ENCODE data around the gene SOSTDC1.
"Not testable (repeated sequence)": the region's sequence is repeated elsewhere in the genome, so short reads cannot be mapped to it uniquely, and the experiment has no call there.

Gene SOSTDC1

GRCh38 chr7:16465469-16466361, at the start of gene SOSTDC1:
TSS of gene SOSTDC1 (minus strand) at chr7:16465738. CDS start at chr7:16465668, 70 bp downstream.
- DNase-seq = no peak

GRCh38 chr7:16514729-16515128, 49.2 kb upstream of the SOSTDC1 start:
- DNase-seq = no peak

- no peak for DNase-seq
Observed at GRCh38 chr7:16514271-16514670, 48.7 kb upstream of the SOSTDC1 start.

- DNase-seq = no peak
Observed at GRCh38 chr7:16512097-16512496, 46.6 kb upstream of the SOSTDC1 start.

- no peak for DNase-seq
Observed at GRCh38 chr7:16511314-16511713, 45.8 kb upstream of the SOSTDC1 start.

- DNase-seq = no peak
Observed at GRCh38 chr7:16509829-16510228, 44.3 kb upstream of the SOSTDC1 start.

- DNase-seq = not testable (repeated sequence)
Observed at GRCh38 chr7:16506422-16506821, 40.9 kb upstream of the SOSTDC1 start.

GRCh38 chr7:16504019-16504418, 38.5 kb upstream of the SOSTDC1 start:
- no peak for DNase-seq

GRCh38 chr7:16502303-16502702, 36.8 kb upstream of the SOSTDC1 start:
- no peak for DNase-seq

- DNase-seq = no peak
Observed at GRCh38 chr7:16498122-16498521, 32.6 kb upstream of the SOSTDC1 start.

GRCh38 chr7:16494955-16495719, 29.6 kb upstream of the SOSTDC1 start:
- no peak for DNase-seq

GRCh38 chr7:16494551-16494950, 29.0 kb upstream of the SOSTDC1 start:
- DNase-seq = no peak

- DNase-seq = no peak
Observed at GRCh38 chr7:16493266-16493665, 27.7 kb upstream of the SOSTDC1 start.

- no peak for DNase-seq
Observed at GRCh38 chr7:16492513-16493062, 27.1 kb upstream of the SOSTDC1 start.

GRCh38 chr7:16491148-16491547, 25.6 kb upstream of the SOSTDC1 start:
- DNase-seq = no peak

- no peak for DNase-seq
Observed at GRCh38 chr7:16484453-16485158, 19.1 kb upstream of the SOSTDC1 start.

- no peak for DNase-seq
Observed at GRCh38 chr7:16479591-16479990, 14.1 kb upstream of the SOSTDC1 start.

GRCh38 chr7:16479161-16479560, 13.6 kb upstream of the SOSTDC1 start:
- no peak for DNase-seq

GRCh38 chr7:16471933-16472332, 6.4 kb upstream of the SOSTDC1 start:
- DNase-seq = no peak

- DNase-seq = no peak
Observed at GRCh38 chr7:16463949-16464715, 1.4 kb downstream of the SOSTDC1 start.

GRCh38 chr7:16463520-16463919, 2.0 kb downstream of the SOSTDC1 start:
- no peak for DNase-seq

- no peak for DNase-seq
Observed at GRCh38 chr7:16462431-16462889, 3.1 kb downstream of the SOSTDC1 start.
